GM23338 (cell line): Measurements from ENCODE around the gene ACVR2A.

Experiments
- EZH2 ChIP-seq: fragments of 200-600 bp; sonication (generic); IDR thresholded peaks from one replicate; pipeline ENCODE4 v1.8.0; 2017; ENCODE audit warnings: antibody characterized with exemption, mild to moderate bottlenecking, low read depth; ENCODE audit not compliant: unreplicated experiment
- EZH2phosphoT487 ChIP-seq: fragments of 200-600 bp; sonication (generic); IDR thresholded peaks from one replicate; pipeline ENCODE4 v1.8.1; 2018; ENCODE audit warnings: antibody characterized with exemption; ENCODE audit not compliant: unreplicated experiment
- POLR2AphosphoS5 ChIP-seq: IDR thresholded peaks from 2 replicates; pipeline ENCODE4 v1.6.1; 2016; ENCODE audit warnings: antibody characterized with exemption, low read depth
- TF ChIP-seq, protein P1 (sequence below), 2 experiments: fragments of 200-600 bp in 1 of 2; sonication (generic) in 1 of 2; conservative IDR thresholded peaks; 2 replicates each; pipeline versions ENCODE4 v1.5.1 to v1.6.1; 2016 to 2017; ENCODE audit warnings: antibody characterized with exemption in 2 of 2, low read depth in 2 of 2, mild to moderate bottlenecking in 2 of 2, moderate library complexity in 1 of 2
- TF ChIP-seq, protein P2 (sequence below): IDR thresholded peaks from one replicate; pipeline ENCODE4 v1.6.1; 2018; ENCODE audit warnings: antibody characterized with exemption; ENCODE audit not compliant: unreplicated experiment

DNA sequence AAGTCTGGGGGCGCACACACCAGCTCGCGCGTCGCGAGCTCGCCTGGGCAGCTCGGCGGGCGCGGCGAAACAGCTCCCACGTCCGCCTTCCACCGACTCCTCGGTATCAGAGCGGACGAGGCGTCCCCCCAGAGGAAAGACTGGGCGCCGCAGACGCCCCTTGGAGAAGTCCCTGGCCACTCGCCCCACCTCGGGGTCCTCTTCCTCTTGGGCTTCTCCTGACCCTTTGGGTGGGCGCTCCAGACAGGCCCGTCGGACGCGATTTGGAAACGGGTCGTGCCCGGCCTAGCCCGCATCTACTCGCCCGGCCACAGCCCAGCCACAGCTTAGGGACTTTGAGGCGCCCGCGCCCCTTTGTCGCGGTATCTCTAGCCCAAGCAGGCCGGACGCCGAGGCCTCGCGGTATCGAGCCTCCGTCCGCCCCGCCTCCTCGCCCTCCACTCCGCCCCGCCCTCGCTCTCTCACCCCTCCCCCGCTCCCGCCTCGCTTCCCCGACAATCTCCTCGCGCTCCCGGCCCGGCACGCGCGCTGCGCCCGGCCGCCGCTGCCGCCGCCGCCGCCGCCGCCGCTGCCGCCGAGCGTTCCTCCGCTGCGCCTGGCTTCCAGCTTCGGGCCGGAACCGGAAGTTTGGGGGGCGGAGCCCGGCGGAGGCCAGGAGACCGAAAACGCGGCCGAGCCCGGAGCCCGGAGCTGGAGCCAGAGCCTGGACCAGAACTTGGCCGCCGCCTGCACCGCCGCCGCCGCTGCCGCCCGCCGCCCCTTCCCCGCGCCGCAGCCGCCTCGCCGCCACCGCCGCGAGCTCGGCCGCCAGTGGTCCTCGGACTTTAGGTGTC, 749 bp upstream of the ACVR2A start:
- TF ChIP-seq, protein P1, sequence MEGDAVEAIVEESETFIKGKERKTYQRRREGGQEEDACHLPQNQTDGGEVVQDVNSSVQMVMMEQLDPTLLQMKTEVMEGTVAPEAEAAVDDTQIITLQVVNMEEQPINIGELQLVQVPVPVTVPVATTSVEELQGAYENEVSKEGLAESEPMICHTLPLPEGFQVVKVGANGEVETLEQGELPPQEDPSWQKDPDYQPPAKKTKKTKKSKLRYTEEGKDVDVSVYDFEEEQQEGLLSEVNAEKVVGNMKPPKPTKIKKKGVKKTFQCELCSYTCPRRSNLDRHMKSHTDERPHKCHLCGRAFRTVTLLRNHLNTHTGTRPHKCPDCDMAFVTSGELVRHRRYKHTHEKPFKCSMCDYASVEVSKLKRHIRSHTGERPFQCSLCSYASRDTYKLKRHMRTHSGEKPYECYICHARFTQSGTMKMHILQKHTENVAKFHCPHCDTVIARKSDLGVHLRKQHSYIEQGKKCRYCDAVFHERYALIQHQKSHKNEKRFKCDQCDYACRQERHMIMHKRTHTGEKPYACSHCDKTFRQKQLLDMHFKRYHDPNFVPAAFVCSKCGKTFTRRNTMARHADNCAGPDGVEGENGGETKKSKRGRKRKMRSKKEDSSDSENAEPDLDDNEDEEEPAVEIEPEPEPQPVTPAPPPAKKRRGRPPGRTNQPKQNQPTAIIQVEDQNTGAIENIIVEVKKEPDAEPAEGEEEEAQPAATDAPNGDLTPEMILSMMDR (conservative IDR thresholded peaks at IDR 0.05; ENCODE audit: low read depth in 2 of 2): 0 out of 4 replicates have a peak, but pooled peaks of 1 of the 2 experiments have one; percentile 8
- TF ChIP-seq EZH2: no peak
- TF ChIP-seq EZH2phosphoT487: no peak
- peak; percentile 74 for TF ChIP-seq POLR2AphosphoS5
- TF ChIP-seq, protein P2, sequence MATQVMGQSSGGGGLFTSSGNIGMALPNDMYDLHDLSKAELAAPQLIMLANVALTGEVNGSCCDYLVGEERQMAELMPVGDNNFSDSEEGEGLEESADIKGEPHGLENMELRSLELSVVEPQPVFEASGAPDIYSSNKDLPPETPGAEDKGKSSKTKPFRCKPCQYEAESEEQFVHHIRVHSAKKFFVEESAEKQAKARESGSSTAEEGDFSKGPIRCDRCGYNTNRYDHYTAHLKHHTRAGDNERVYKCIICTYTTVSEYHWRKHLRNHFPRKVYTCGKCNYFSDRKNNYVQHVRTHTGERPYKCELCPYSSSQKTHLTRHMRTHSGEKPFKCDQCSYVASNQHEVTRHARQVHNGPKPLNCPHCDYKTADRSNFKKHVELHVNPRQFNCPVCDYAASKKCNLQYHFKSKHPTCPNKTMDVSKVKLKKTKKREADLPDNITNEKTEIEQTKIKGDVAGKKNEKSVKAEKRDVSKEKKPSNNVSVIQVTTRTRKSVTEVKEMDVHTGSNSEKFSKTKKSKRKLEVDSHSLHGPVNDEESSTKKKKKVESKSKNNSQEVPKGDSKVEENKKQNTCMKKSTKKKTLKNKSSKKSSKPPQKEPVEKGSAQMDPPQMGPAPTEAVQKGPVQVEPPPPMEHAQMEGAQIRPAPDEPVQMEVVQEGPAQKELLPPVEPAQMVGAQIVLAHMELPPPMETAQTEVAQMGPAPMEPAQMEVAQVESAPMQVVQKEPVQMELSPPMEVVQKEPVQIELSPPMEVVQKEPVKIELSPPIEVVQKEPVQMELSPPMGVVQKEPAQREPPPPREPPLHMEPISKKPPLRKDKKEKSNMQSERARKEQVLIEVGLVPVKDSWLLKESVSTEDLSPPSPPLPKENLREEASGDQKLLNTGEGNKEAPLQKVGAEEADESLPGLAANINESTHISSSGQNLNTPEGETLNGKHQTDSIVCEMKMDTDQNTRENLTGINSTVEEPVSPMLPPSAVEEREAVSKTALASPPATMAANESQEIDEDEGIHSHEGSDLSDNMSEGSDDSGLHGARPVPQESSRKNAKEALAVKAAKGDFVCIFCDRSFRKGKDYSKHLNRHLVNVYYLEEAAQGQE: no peak
